Measurements from ENCODE around the gene TP53I11.

TP53I11 gene

GRCh38 chr11:44938066-44938691 is 12.5 kb downstream of the TP53I11 start:
- peaks cover 29% of the 10 kb centered on the region for H3K4me1 Mint-ChIP-seq
- DNase-seq: no peak
- H3K4me3 Mint-ChIP-seq: no peak overlapping the region
- H3K27ac Mint-ChIP-seq: no peak overlapping the region
- H3K9me3 Mint-ChIP-seq: no peaks in the 10 kb centered on the region
- no peaks in the 10 kb centered on the region for H3K27me3 Mint-ChIP-seq (ENCODE audit: low read depth, poor library complexity)
- TF ChIP-seq CTCF (IDR thresholded peaks at IDR 0.05): no peak
- H3K36me3 Mint-ChIP-seq (ENCODE audit: low read depth): peaks cover 26% of the 10 kb centered on the region

- no peak for TF ChIP-seq CTCF (IDR thresholded peaks at IDR 0.05)
- Mint-ChIP-seq H3K27me3 (ENCODE audit: low read depth, poor library complexity) (no peaks in the 10 kb centered on the region), H3K4me1 (peaks cover 23% of the 10 kb centered on the region), H3K9me3 (no peaks in the 10 kb centered on the region), H3K4me3 (no peak overlapping the region), H3K27ac (no peak overlapping the region), H3K36me3 (ENCODE audit: low read depth) (peaks cover 23% of the 10 kb centered on the region)
- DNase-seq: no peak
Measured at GRCh38 chr11:44936951-44937543, 13.6 kb downstream of the TP53I11 start.

DNA sequence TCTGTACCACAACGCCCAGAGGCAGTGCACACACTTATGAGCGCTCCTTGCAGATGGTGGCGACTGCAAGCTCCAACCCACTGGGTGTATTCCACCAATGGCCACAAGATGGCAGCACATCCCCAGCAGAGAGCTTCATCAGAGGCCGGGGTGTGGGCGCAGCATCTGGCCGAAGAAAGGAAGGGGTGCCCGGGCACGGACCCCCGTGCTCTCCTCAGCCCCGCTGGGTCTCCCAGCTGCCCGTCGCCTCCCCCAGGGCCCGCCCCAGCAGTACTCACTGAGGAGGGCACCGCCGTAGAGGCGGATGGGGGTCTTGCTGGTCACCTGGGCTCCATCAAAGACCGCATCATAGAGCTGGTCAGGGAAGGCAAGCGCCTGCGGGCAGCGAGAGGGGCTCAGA is 14.2 kb downstream of the TP53I11 start:
- Mint-ChIP-seq H3K27me3 (ENCODE audit: low read depth, poor library complexity) (no peaks in the 10 kb centered on the region), H3K27ac (no peak overlapping the region), H3K36me3 (ENCODE audit: low read depth) (peaks cover 19% of the 10 kb centered on the region), H3K4me3 (no peak overlapping the region), H3K9me3 (no peaks in the 10 kb centered on the region), H3K4me1 (peaks cover 21% of the 10 kb centered on the region)
- DNase-seq: peak; percentile 81
- peak; percentile 64 for TF ChIP-seq CTCF (IDR thresholded peaks at IDR 0.05)

GRCh38 chr11:44934735-44935250 is 15.9 kb downstream of the TP53I11 start:
- TF ChIP-seq CTCF (IDR thresholded peaks at IDR 0.05): no peak
- H3K27ac Mint-ChIP-seq: no peak overlapping the region
- no peak overlapping the region for H3K4me3 Mint-ChIP-seq

GRCh38 chr11:44934110-44934509 is 16.6 kb downstream of the TP53I11 start:
- H3K36me3 Mint-ChIP-seq (ENCODE audit: low read depth): peaks cover 20% of the 10 kb centered on the region
- H3K4me1 Mint-ChIP-seq: peaks cover 14% of the 10 kb centered on the region
- no peaks in the 10 kb centered on the region for H3K9me3 Mint-ChIP-seq
- TF ChIP-seq CTCF (IDR thresholded peaks at IDR 0.05): no peak
- DNase-seq: no peak
- H3K4me3 Mint-ChIP-seq: no peak overlapping the region
- H3K27me3 Mint-ChIP-seq (ENCODE audit: low read depth, poor library complexity): no peaks in the 10 kb centered on the region
- peak overlapping the region; percentile 20 for H3K27ac Mint-ChIP-seq

More at GRCh38 chr11:44934735-44935250, 15.9 kb downstream of the TP53I11 start:
- Mint-ChIP-seq H3K27me3 (ENCODE audit: low read depth, poor library complexity) (no peaks in the 10 kb centered on the region), H3K36me3 (ENCODE audit: low read depth) (peaks cover 19% of the 10 kb centered on the region), H3K9me3 (no peaks in the 10 kb centered on the region), H3K4me1 (peaks cover 20% of the 10 kb centered on the region)
- no peak for DNase-seq

GRCh38 chr11:44931466-44931865 is 19.2 kb downstream of the TP53I11 start:
- peaks cover 20% of the 10 kb centered on the region for H3K36me3 Mint-ChIP-seq (ENCODE audit: low read depth)
- H3K27ac Mint-ChIP-seq: no peak overlapping the region
- peaks cover 14% of the 10 kb centered on the region for H3K4me1 Mint-ChIP-seq
- peaks cover 6% of the 10 kb centered on the region for H3K27me3 Mint-ChIP-seq (ENCODE audit: low read depth, poor library complexity)
- TF ChIP-seq CTCF (IDR thresholded peaks at IDR 0.05): no peak
- H3K9me3 Mint-ChIP-seq: no peaks in the 10 kb centered on the region
- H3K4me3 Mint-ChIP-seq: no peak overlapping the region
- no peak for DNase-seq

Measured in nephron progenitor cell (in vitro differentiated cells).